ENCODE measurements around the gene NR5A1. TPM values are rescaled to one million over a fixed set of nuclear protein-coding genes. Genes with fewer than 3 reads are reported as not detected.

Gene NR5A1
- polyA plus RNA-seq, 1 donor = 0.09 TPM

DNA sequence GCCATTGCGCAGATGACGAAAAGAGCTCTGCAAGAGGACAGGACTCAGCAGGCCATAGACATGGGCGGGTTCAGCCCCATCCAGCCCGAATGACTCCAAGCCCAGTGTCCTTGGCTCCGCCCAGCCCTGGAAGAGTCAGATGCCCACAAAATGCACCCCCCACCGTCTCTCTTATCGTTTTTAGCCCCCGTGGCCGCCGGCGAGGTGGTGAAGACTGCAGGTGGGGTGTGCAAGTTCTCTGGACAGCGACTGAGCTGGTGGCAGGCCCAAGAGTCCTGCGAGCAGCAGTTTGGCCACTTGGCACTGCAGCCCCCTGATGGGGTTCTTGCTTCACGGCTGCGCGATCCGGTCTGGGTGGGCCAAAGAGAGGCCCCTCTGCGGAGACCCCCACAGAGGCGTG, 54.9 kb downstream of the NR5A1 start:
- DNase-seq = no peak
- H3K27me3 ChIP-seq (ENCODE audit: control insufficient read depth, insufficient read depth, low read length) = peaks cover 58% of the 10 kb centered on the region
- no peak overlapping the region for H3K4me3 ChIP-seq (ENCODE audit: low read length)
- no peak overlapping the region for H3K27ac ChIP-seq (ENCODE audit: low read length)
- no peaks in the 10 kb centered on the region for H3K36me3 ChIP-seq (ENCODE audit: control insufficient read depth, insufficient read depth, low read length)
- no CpG with 5 or more reads among the region's 19 CpGs for WGBS (ENCODE audit: insufficient coverage, low lambda C conversion rate)
- H3K4me1 ChIP-seq (ENCODE audit: control insufficient read depth, insufficient read depth, low read length) = peaks cover 6% of the 10 kb centered on the region
- H3K9me3 ChIP-seq (ENCODE audit: control insufficient read depth, low read depth, low read length) = peaks cover 5% of the 10 kb centered on the region

DNA sequence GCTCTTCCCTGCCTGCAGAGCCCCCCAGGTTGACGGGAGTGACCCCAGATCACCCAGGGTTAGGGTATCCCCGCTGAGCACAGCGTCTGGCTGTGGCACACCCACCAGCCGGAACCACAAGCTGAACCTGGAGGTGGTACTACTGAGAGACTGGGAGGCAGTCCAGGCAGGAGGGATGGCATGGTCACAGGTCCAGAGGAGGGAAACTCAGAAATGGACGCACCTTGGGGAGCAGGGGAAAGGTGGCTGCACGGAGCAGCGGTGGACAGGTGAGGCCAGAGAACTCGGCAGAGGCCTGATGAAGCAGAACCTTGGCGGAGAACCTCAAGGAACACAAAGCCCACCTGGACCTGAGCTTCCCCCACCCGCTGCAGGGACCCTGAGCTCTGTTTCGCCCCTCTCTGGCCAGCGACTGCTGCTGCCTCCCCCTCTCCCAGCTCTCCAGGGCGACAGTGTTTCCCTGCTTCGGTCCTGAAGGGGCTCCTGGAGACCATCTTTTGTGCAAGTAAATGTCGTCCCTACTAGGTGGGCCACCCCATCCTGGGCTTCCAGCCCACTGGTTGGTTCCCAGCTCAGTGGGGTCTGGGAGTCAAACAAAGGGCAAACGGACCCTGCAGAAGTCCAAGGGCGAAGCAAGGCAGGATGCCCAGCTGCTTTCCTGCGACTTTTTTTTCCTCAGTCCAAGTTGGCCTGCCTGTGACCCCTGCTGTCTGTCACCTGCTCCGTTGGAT, 56.1 kb downstream of the NR5A1 start:
- WGBS (ENCODE audit: insufficient coverage, low lambda C conversion rate) = no CpG with 5 or more reads among the region's 19 CpGs
- no peaks in the 10 kb centered on the region for H3K36me3 ChIP-seq (ENCODE audit: control insufficient read depth, insufficient read depth, low read length)
- H3K27ac ChIP-seq (ENCODE audit: low read length) = no peak overlapping the region
- H3K4me3 ChIP-seq (ENCODE audit: low read length) = no peak overlapping the region
- H3K4me1 ChIP-seq (ENCODE audit: control insufficient read depth, insufficient read depth, low read length) = peaks cover 6% of the 10 kb centered on the region
- H3K9me3 ChIP-seq (ENCODE audit: control insufficient read depth, low read depth, low read length) = peaks cover 5% of the 10 kb centered on the region
- no peak for DNase-seq
- peaks cover 58% of the 10 kb centered on the region for H3K27me3 ChIP-seq (ENCODE audit: control insufficient read depth, insufficient read depth, low read length)

DNA sequence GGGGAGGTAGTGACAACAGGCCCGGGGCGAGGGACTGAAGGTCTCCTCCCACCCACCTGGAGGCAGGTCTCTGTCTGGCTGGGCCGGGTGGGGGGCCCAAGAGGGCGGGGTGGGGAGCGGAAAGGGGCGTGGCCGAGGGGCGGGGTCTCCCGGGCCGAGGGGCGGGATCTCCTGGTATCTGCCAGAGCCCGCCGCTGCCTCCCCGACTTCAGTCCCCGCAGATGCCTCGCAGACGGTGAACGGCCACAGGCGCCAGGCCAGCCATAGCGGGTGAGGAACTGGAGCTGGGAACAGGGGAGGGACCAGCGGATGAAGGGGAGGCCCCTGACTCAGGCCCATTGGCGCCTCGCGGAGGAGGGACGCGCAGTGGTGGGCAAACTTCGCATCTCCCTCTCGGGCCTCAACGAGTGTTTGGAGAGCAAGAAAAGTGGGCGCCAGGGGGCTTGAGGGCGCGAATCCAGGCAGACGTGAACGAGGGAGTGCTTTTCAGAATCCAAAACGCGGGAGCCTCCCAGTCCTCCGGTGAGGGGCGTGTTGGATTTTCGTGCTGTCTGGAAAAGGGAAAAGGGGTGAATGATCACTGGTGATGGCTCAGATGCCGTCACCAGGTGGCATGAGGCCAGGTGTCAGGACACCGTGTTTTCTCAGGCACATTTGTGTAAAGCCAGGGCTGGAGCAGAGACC, 56.8 kb downstream of the NR5A1 start, which contains the start of gene ADGRD2:
Gene ADGRD2, plus strand, starts transcription at position 211 of the 684 bp plus-strand sequence. CDS start 1,216 bp downstream, outside the sequence.
- H3K9me3 ChIP-seq (ENCODE audit: control insufficient read depth, low read depth, low read length) = peaks cover 5% of the 10 kb centered on the region
- peak in 1 of 2 donors; percentile 7 for DNase-seq
- H3K4me1 ChIP-seq (ENCODE audit: control insufficient read depth, insufficient read depth, low read length) = peaks cover 6% of the 10 kb centered on the region
- no peak within 1 kb of the TSS for H3K27ac ChIP-seq (ENCODE audit: low read length)
- peaks cover 58% of the 10 kb centered on the region for H3K27me3 ChIP-seq (ENCODE audit: control insufficient read depth, insufficient read depth, low read length)
- no peak within 1 kb of the TSS for H3K4me3 ChIP-seq (ENCODE audit: low read length)
- no CpG with 5 or more reads among the region's 41 CpGs for WGBS (ENCODE audit: insufficient coverage, low lambda C conversion rate)
- no peaks in the 10 kb centered on the region for H3K36me3 ChIP-seq (ENCODE audit: control insufficient read depth, insufficient read depth, low read length)

DNA sequence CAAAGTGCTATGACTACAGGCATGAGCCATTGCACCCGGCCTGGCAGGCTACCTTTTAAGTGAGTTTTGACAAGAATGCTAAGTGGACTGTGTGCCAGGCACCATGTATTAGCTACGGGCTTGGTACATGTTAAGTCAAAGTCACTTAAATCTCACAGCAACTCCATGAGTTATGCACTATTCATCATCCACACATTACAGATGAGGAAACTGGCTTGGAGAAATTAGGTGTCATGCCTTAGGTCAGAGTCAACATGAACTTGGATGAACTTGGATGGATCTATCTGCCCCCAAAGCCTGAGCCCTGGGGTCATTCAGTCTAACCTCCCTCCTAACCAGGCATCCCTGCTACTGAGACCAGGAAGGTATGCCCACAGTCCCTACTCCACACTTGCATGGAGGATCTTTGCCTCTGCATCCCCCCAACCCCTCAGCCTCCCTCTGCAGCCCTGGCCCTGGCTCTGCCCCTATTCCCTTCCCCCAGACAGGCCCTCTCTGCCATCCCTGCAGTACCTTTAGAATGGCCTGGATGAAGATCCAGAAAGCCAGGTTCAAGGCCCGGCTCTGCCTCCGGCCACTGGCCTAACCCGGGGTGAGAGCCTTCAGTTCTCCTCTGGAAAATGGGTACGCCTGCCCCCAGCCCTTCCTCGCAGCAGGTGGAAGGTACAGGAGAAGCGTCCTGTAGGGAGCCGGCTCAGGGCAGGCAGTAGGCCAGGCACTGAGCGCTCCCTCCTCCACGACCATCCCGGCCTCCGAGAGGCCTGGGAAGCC, 57.6 kb downstream of the NR5A1 start:
- Histone ChIP-seq H3K27me3 (ENCODE audit: control insufficient read depth, insufficient read depth, low read length) (peaks cover 54% of the 10 kb centered on the region), H3K4me3 (ENCODE audit: low read length) (no peak overlapping the region), H3K9me3 (ENCODE audit: control insufficient read depth, low read depth, low read length) (peaks cover 5% of the 10 kb centered on the region), H3K4me1 (ENCODE audit: control insufficient read depth, insufficient read depth, low read length) (peaks cover 6% of the 10 kb centered on the region), H3K27ac (ENCODE audit: low read length) (no peak overlapping the region), H3K36me3 (ENCODE audit: control insufficient read depth, insufficient read depth, low read length) (no peaks in the 10 kb centered on the region)
- WGBS (ENCODE audit: insufficient coverage, low lambda C conversion rate) = no CpG with 5 or more reads among the region's 13 CpGs
- DNase-seq = no peak

GRCh38 chr9:124448019-124448418, 59.2 kb downstream of the NR5A1 start:
- no peak for DNase-seq
- peaks cover 41% of the 10 kb centered on the region for H3K27me3 ChIP-seq (ENCODE audit: control insufficient read depth, insufficient read depth, low read length)
- peaks cover 6% of the 10 kb centered on the region for H3K4me1 ChIP-seq (ENCODE audit: control insufficient read depth, insufficient read depth, low read length)
- H3K9me3 ChIP-seq (ENCODE audit: control insufficient read depth, low read depth, low read length) = peaks cover 5% of the 10 kb centered on the region
- H3K4me3 ChIP-seq (ENCODE audit: low read length) = no peak overlapping the region
- H3K27ac ChIP-seq (ENCODE audit: low read length) = no peak overlapping the region
- no peaks in the 10 kb centered on the region for H3K36me3 ChIP-seq (ENCODE audit: control insufficient read depth, insufficient read depth, low read length)
- no CpG with 5 or more reads among the region's 7 CpGs for WGBS (ENCODE audit: insufficient coverage, low lambda C conversion rate)

- no CpG with 5 or more reads among the region's 4 CpGs for WGBS (ENCODE audit: insufficient coverage, low lambda C conversion rate)
- Histone ChIP-seq H3K27me3 (ENCODE audit: control insufficient read depth, insufficient read depth, low read length) (peaks cover 34% of the 10 kb centered on the region), H3K36me3 (ENCODE audit: control insufficient read depth, insufficient read depth, low read length) (no peaks in the 10 kb centered on the region), H3K4me1 (ENCODE audit: control insufficient read depth, insufficient read depth, low read length) (peaks cover 6% of the 10 kb centered on the region), H3K9me3 (ENCODE audit: control insufficient read depth, low read depth, low read length) (peaks cover 3% of the 10 kb centered on the region), H3K4me3 (ENCODE audit: low read length) (no peak overlapping the region), H3K27ac (ENCODE audit: low read length) (no peak overlapping the region)
- DNase-seq = no peak
These were observed 59.9 kb downstream of the NR5A1 start for GRCh38 chr9:124447297-124447661.

GRCh38 chr9:124444166-124444565, 63.0 kb downstream of the NR5A1 start:
- no peaks in the 10 kb centered on the region for H3K9me3 ChIP-seq (ENCODE audit: control insufficient read depth, low read depth, low read length)
- peaks cover 6% of the 10 kb centered on the region for H3K27me3 ChIP-seq (ENCODE audit: control insufficient read depth, insufficient read depth, low read length)
- no peak for DNase-seq

DNA sequence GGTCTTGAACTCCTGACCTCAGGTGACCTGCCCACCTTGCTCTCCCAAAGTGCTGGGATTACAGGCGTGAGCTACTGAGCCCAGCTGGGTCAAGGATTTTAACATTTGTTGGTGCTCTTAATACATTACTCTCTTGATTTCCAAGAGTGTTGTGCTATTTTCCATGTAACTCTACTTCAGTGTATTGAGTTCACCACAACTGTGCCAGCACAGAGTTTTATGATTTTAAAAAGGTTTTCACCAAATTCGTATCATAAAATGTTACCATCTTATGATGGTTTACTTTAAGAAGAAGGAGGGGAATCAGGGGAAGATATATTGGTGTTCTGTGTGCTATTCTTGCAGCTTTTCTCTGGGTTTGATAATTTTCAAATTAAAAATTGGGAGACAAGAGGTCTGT, 63.6 kb downstream of the NR5A1 start:
- 89% methylated on average over 1 of the region's 2 CpGs for WGBS (ENCODE audit: insufficient coverage, low lambda C conversion rate)
- Histone ChIP-seq H3K27ac (ENCODE audit: low read length) (no peak overlapping the region), H3K9me3 (ENCODE audit: control insufficient read depth, low read depth, low read length) (no peaks in the 10 kb centered on the region), H3K36me3 (ENCODE audit: control insufficient read depth, insufficient read depth, low read length) (no peaks in the 10 kb centered on the region), H3K4me1 (ENCODE audit: control insufficient read depth, insufficient read depth, low read length) (no peaks in the 10 kb centered on the region), H3K27me3 (ENCODE audit: control insufficient read depth, insufficient read depth, low read length) (peaks cover 4% of the 10 kb centered on the region), H3K4me3 (ENCODE audit: low read length) (no peak overlapping the region)
- DNase-seq = no peak

More at GRCh38 chr9:124444166-124444565, 63.0 kb downstream of the NR5A1 start:
- H3K4me3 ChIP-seq (ENCODE audit: low read length) = no peak overlapping the region
- 100% methylated on average over 1 of the region's 3 CpGs for WGBS (ENCODE audit: insufficient coverage, low lambda C conversion rate)
- H3K27ac ChIP-seq (ENCODE audit: low read length) = no peak overlapping the region
- H3K4me1 ChIP-seq (ENCODE audit: control insufficient read depth, insufficient read depth, low read length) = no peaks in the 10 kb centered on the region
- H3K36me3 ChIP-seq (ENCODE audit: control insufficient read depth, insufficient read depth, low read length) = no peaks in the 10 kb centered on the region

DNA sequence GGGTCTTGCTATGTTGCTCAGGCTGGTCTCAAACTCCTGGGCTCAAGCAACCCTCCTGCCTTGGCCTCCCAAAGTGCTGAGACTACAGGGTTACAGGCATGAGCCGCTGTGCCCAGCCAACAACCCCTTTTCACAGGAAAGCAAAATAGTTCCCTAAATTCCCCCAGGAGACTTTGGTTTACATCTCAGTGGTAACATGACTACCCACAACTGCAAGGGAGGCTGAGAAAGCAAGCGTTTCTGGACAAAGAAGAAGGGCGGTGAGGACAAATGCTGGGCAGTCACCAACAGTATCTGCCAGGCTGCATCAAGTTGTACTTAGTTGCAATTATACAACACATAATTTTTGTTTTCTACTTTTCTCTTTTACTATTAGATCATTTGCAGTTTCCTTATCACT, 64.4 kb downstream of the NR5A1 start:
- no peak for DNase-seq
- Histone ChIP-seq H3K27me3 (ENCODE audit: control insufficient read depth, insufficient read depth, low read length) (peaks cover 4% of the 10 kb centered on the region), H3K4me1 (ENCODE audit: control insufficient read depth, insufficient read depth, low read length) (no peaks in the 10 kb centered on the region), H3K4me3 (ENCODE audit: low read length) (no peak overlapping the region), H3K36me3 (ENCODE audit: control insufficient read depth, insufficient read depth, low read length) (no peaks in the 10 kb centered on the region), H3K27ac (ENCODE audit: low read length) (no peak overlapping the region), H3K9me3 (ENCODE audit: control insufficient read depth, low read depth, low read length) (no peaks in the 10 kb centered on the region)
- 60% methylated on average over 1 of the region's 3 CpGs for WGBS (ENCODE audit: insufficient coverage, low lambda C conversion rate)

GRCh38 chr9:124442379-124442778, 64.8 kb downstream of the NR5A1 start:
- H3K36me3 ChIP-seq (ENCODE audit: control insufficient read depth, insufficient read depth, low read length) = no peaks in the 10 kb centered on the region
- H3K4me1 ChIP-seq (ENCODE audit: control insufficient read depth, insufficient read depth, low read length) = no peaks in the 10 kb centered on the region
- DNase-seq = no peak
- no peak overlapping the region for H3K4me3 ChIP-seq (ENCODE audit: low read length)
- peaks cover 2% of the 10 kb centered on the region for H3K27me3 ChIP-seq (ENCODE audit: control insufficient read depth, insufficient read depth, low read length)
- no peaks in the 10 kb centered on the region for H3K9me3 ChIP-seq (ENCODE audit: control insufficient read depth, low read depth, low read length)
- H3K27ac ChIP-seq (ENCODE audit: low read length) = no peak overlapping the region
